ENCODE measurements around the gene RBM18.

Gene RBM18

DNA sequence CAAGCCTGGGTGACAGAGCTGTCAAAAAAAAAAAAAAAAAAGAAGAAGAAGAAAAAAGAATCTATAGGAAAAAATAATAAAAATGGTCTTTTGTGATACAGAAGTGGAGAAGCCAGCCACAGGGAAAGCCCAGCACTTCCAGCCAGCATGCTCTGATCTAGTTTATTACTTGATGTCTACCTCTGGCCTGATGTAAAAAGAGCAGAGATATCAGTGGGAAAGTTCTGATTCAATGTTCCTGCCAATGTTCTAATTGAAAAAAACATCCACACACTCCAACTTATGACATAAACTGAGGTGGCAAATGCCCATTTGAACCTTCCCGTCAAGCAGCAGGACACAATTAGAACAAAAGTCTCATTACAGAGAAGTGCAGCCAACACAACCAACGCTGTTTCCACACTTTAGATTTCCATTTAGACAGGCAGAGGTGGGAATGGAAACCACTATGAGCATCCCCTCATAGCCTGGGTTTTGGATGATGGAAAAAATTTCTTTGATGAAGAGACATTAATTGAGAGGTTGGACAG is 5.7 kb downstream of the RBM18 start:
- no peak for DNase-seq (ENCODE audit: low read depth in 3 of 3)

- no peak for DNase-seq (ENCODE audit: low read depth in 3 of 3)
Measured at GRCh38 chr9:122256206-122256605, 8.4 kb downstream of the RBM18 start.

DNA sequence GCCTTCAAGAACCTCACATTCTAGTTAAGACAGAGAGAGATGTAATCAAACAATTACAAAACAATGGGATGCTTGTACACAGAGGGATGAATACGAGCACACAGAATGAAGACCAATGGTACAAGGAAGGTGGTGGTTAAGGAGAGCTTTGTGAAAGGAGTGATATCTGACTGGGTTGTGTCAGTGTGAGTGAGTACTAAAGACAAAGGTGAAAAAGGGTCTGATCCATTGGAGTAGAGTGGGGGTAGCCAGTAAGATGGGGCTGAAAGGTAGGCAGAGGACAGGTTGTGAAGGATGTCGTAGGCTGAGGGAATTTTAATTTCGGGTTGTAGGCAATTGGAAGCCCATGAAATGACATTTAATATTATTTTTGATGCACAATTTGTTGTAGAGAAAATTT is 9.9 kb downstream of the RBM18 start:
- DNase-seq (ENCODE audit: low read depth in 3 of 3): no peak

GRCh38 chr9:122252796-122253195 is 11.8 kb downstream of the RBM18 start:
- DNase-seq (ENCODE audit: low read depth in 3 of 3): no peak

- no peak for DNase-seq (ENCODE audit: low read depth in 3 of 3)
Measured at GRCh38 chr9:122251351-122251750, 13.3 kb downstream of the RBM18 start.

- no peak for DNase-seq (ENCODE audit: low read depth in 3 of 3)
Measured at GRCh38 chr9:122248448-122248865, 16.2 kb downstream of the RBM18 start.

GRCh38 chr9:122246666-122247065 is 18.0 kb downstream of the RBM18 start:
- no peak for DNase-seq (ENCODE audit: low read depth in 3 of 3)

DNA sequence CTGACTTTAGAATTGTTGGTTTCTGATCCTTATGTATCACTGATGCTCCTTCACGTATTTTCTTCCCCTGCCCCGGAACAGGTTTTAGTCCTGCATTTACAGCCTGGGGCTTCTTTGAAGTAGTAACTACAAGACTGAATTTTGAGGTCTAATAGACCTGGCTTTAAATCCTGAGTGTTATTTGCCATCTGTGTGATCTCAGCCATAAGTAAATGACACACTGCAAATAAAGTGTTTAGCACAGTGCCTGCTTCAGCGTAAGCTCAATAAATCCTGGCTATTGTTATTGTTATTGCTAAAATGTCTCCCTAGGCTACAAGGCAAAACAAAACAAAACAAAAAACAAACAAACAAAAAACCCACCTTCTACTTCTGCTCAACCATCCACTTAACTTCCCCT is 20.3 kb downstream of the RBM18 start:
- DNase-seq (ENCODE audit: low read depth in 3 of 3): no peak

- no peak for DNase-seq (ENCODE audit: low read depth in 3 of 3)
Measured at GRCh38 chr9:122239722-122240121, 24.9 kb downstream of the RBM18 start.

- no peak for DNase-seq (ENCODE audit: low read depth in 3 of 3)
Measured at GRCh38 chr9:122236681-122237080, 28.0 kb downstream of the RBM18 start.

DNA sequence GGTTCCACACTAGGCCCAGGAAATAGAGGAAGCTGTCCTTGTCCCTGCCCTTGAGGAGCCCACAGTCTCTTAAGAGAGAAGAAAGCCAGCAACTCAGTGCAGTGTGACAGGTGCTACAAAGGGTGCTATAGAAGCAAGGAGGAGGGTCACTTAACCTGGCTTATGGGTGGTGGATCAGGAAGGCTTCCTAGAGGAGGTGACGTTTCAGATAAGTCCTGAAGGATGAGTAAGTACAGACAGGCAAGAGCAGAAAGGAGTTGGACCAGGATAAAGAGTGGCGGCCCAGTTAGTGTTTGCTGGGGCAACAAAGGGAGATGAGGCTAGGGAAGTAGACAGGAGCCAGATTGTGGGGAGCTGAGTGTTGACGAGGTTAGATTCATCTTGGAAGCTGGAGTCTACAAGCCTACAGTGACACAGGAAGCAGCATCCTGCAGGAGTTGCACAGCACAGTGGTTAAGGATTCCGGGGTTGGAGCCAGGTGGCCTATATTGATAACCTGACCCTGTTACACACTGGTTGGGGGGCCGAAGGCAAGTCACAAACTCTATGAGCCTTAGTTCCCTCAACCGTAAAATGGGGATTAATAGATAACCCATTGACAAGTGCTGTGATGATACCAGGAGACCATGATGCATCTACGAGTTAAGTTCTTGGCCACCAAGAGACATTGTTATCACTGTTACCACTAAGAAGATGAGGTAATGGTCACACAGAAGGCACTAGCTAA is 30.5 kb downstream of the RBM18 start:
- no peak for DNase-seq (ENCODE audit: low read depth in 3 of 3)

GRCh38 chr9:122232796-122233306 is 31.8 kb downstream of the RBM18 start:
- no peak for DNase-seq (ENCODE audit: low read depth in 3 of 3)

- DNase-seq (ENCODE audit: low read depth in 3 of 3): no peak
Measured at GRCh38 chr9:122229485-122229837, 35.2 kb downstream of the RBM18 start.

- DNase-seq (ENCODE audit: low read depth in 3 of 3): no peak
Measured at GRCh38 chr9:122228568-122229484, 35.8 kb downstream of the RBM18 start, which contains the start of gene LHX6. TSS of gene LHX6 (minus strand) at chr9:122228957. CDS start at chr9:122228740, 217 bp downstream.

DNA sequence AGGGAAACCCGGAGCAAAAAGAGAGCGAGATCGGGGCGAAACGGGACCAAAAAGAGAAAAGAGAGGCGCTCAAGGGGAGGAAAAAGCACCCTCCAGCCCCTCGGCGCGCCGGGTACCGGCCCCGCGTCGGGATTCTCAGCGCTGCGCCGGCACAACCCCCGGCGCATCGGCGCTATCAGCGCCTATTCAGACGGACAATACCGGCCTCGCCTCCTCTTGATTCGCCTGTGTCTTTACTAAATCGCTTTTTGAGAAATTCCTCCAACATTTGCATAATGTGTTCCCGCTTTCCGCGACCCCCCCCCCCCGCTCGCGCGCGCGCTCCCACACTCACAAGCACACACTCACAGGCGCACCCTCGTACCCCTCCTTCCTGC is 36.5 kb downstream of the RBM18 start:
- DNase-seq (ENCODE audit: low read depth in 3 of 3): no peak

DNA sequence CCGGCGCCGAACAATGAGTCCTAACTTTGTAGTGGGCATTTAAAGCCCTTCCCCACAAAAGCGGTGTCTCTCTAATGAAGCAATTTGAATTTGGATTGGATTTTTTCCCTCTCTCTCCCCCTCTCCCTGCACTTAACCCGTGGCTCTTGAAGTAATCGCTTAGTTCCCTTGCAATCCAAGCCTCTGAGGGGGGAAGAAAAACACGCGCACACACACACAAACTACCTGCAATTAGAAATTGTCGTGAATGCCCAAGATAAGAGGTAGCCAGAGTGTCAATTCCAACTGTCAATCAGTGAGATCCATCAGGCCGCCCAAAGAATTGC is 37.1 kb downstream of the RBM18 start:
- no peak for DNase-seq (ENCODE audit: low read depth in 3 of 3)

DNA sequence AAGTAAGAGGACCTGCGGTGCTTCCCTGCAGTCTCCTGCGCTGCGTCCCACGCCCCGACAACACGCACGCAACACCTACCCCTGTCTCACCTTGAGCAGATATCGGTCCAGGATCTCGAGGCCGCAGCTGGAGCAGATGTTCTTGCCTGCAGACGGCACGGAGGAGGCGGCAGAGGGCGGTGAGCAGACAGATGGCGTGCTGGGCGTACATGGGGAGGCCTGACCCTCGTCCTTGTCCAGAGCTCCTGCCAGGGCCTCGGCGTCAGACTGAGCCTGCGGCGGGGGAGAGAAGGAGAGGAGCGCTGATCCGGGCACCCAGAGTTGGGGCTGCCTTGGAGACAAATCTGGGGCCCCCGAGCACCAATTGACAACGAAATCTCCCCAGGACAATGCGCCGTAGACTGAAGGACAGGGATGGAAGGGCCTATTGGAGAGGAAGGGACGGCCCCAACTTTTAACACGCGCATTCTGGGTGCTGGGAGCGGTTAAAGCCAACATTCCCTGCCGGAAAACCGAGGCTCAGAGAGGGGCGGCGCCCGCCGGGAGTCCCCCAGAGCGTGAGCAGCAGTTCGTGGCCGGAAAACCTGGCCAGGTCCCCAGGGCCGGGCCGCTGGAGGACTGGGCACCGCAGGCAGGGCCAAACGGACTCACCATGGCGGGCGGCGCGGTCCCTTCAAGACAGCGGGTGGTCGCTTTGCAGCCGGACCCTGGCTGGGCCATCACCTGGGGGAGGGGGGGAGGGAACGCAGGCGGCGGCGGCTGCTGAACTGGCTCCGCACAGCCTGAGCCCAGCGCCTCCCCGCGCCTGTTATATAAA is 37.7 kb downstream of the RBM18 start:
- no peak for DNase-seq (ENCODE audit: low read depth in 3 of 3)

GRCh38 chr9:122226142-122226757 is 38.4 kb downstream of the RBM18 start:
- DNase-seq (ENCODE audit: low read depth in 3 of 3): no peak

- DNase-seq (ENCODE audit: low read depth in 3 of 3): no peak
Measured at GRCh38 chr9:122225312-122226141, 39.1 kb downstream of the RBM18 start.

DNA sequence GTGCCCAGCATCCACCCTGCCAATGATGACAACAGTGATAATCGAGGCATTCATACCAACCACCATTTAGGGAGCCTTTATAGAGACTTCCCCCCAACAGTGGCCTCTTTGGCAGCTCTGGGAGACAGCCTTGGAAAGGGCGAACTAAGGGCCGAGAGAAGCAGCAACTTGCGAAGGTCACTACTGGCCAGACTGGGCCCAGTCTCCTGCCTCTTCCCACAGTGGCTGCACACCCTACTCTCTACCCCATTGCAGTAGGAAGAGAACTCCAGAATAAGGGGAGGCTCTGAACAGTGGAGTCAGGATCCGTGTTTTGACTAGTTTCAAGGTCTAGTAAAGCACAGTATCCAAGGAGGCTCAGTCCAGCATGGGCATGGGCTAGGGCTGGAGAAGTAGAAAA is 41.2 kb downstream of the RBM18 start:
- DNase-seq (ENCODE audit: low read depth in 3 of 3): no peak

GRCh38 chr9:122222791-122223190 is 41.8 kb downstream of the RBM18 start:
- DNase-seq (ENCODE audit: low read depth in 3 of 3): no peak
